Natural killer cell (primary cell): Measurements from ENCODE around the gene TBC1D22A. TPM values are rescaled to one million over a fixed set of nuclear protein-coding genes. Genes with fewer than 3 reads are reported as not detected.

ENCODE experiments used
- ATAC-seq, 3 donors: fragments of 150-1000 bp in 2 of 3; fragments of 200-7000 bp in 1 of 3; cut with Tn5 transposase; 1 replicate in 1 of 3; 2 replicates in 2 of 3; pipeline ENCODE4 v1.10.0; 2021; ENCODE audit warnings: mild to moderate bottlenecking in 2 of 3, moderate library complexity in 2 of 3
- DNase-seq, 2 donors: peaks; one replicate each; pipeline versions ENCODE4 v3.0.0 to v3.0.0-alpha.2; 2013 to 2021; ENCODE audit warnings: mixed read lengths in 1 of 2
- H3K27ac ChIP-seq: one replicate; pipeline ENCODE4 v1.5.1; 2013; ENCODE audit warnings: mild to moderate bottlenecking, low read length
- H3K27me3 ChIP-seq: one replicate; pipeline ENCODE4 v1.6.1; 2013; ENCODE audit warnings: low read length; ENCODE audit not compliant: control insufficient read depth, insufficient read depth
- H3K36me3 ChIP-seq: one replicate; pipeline ENCODE4 v1.6.1; 2013; ENCODE audit warnings: low read length; ENCODE audit not compliant: control insufficient read depth, insufficient read depth
- H3K4me1 ChIP-seq: one replicate; pipeline ENCODE4 v1.6.1; 2013; ENCODE audit warnings: low read length; ENCODE audit not compliant: control insufficient read depth, insufficient read depth
- H3K4me3 ChIP-seq: one replicate; pipeline ENCODE4 v1.5.1; 2013; ENCODE audit warnings: low read length
- H3K9me3 ChIP-seq: one replicate; pipeline ENCODE4 v1.6.1; 2013; ENCODE audit warnings: low read length; ENCODE audit not compliant: control insufficient read depth, insufficient read depth
- H3K27ac Mint-ChIP-seq, 2 donors: one replicate each; pipeline ENCODE4 v1.8.0; 2022; ENCODE audit warnings: mild to moderate bottlenecking in 2 of 2, mixed read lengths in 2 of 2, moderate library complexity in 1 of 2
- H3K27me3 Mint-ChIP-seq, 2 donors: one replicate each; pipeline ENCODE4 v1.8.0; 2022; ENCODE audit warnings: low read depth in 2 of 2, mixed read lengths in 2 of 2
- H3K36me3 Mint-ChIP-seq: one replicate; pipeline ENCODE4 v1.8.0; 2022; ENCODE audit warnings: mixed read lengths
- H3K4me1 Mint-ChIP-seq, 2 donors: one replicate each; pipeline ENCODE4 v1.8.0; 2022; ENCODE audit warnings: mixed read lengths in 2 of 2
- H3K4me3 Mint-ChIP-seq: one replicate; pipeline ENCODE4 v1.8.0; 2022; ENCODE audit warnings: mild to moderate bottlenecking, moderate library complexity, mixed read lengths
- H3K9me3 Mint-ChIP-seq, 2 donors: one replicate each; pipeline ENCODE4 v1.8.0; 2022; ENCODE audit warnings: mixed read lengths in 2 of 2
- WGBS: methylation state at CpG from one replicate; pipeline ENCODE4 v1.1.7; 2013; ENCODE audit warnings: missing lambda C conversion rate; ENCODE audit not compliant: insufficient coverage; 5-methylcytosine and 5-hydroxymethylcytosine counted together
- intact Hi-C: fragments of 100-400 bp; cut with micrococcal nuclease; formaldehyde crosslinking; loops from one replicate; pipeline ENCODE4 v1.14.2; 2022
- total RNA-seq, 4 donors: library from RNA; stranded (reverse); fragments of 120-200 nt in 1 of 4; gene quantifications; one replicate each; pipeline versions ENCODE4 v1.2.3 to v1.2.4, GENCODE V29; 2013 to 2022
- TF ChIP-seq, protein P1 (sequence below): fragments of 200-600 bp; IDR thresholded peaks from one replicate; pipeline ENCODE4 v1.8.0; 2022; ENCODE audit warnings: antibody characterized with exemption

The TBC1D22A gene
- total RNA-seq, 3 donors from 2014 or later (not counting 1 experiment from before 2014, with no cell fraction given): 47.4 to 53.7 (median 53.2) TPM

DNA sequence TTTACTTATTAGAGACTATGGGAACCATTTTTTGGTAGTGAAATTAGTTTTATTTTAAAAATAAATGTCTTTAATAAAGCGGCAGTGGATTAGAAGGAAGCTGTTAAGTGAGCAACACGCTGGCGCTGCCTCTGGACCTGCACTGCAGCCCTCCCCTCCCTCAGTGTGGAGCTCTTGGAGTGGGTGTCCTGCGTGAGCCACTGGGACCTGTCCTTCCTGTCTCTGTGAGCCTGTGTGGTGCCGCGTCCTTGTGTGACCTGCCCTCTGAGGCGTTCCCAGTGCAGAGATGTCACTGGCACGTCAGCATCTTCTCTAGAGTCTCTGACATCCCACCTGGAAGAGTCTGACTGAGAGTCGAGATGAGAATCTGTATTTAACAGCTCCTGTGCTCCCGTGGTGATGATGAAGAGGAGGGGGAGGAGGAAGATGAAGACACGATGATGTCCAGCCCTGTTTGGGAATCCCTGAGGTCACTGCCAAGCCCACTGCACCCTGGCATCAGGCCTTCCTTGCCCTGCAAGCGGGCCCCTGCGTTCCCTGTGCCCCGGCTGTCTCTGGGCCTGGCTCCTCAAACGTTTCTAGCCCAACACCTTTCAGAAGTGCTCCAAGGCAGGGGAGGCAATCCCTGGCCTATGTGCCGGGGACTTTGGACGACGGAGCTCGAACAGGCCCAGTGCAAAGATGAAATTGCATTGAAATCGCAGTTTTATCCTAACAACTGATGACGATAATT lies 271.8 kb downstream of the TBC1D22A start:
- Histone ChIP-seq H3K36me3 (peaks cover 4% of the 10 kb centered on the region), H3K4me3 (no peak overlapping the region), H3K27me3 (no peaks in the 10 kb centered on the region), H3K27ac (no peak overlapping the region), H3K9me3 (no peaks in the 10 kb centered on the region), H3K4me1 (no peaks in the 10 kb centered on the region)
- no peak overlapping the region for H3K4me3 Mint-ChIP-seq
- ATAC-seq (no peak), DNase-seq (no peak)
- 90% methylated on average over 21 of the region's 21 CpGs for WGBS
- peaks cover 12 to 51% of the 10 kb centered on the region in 2 donors for H3K4me1 Mint-ChIP-seq
- TF ChIP-seq, protein P1, sequence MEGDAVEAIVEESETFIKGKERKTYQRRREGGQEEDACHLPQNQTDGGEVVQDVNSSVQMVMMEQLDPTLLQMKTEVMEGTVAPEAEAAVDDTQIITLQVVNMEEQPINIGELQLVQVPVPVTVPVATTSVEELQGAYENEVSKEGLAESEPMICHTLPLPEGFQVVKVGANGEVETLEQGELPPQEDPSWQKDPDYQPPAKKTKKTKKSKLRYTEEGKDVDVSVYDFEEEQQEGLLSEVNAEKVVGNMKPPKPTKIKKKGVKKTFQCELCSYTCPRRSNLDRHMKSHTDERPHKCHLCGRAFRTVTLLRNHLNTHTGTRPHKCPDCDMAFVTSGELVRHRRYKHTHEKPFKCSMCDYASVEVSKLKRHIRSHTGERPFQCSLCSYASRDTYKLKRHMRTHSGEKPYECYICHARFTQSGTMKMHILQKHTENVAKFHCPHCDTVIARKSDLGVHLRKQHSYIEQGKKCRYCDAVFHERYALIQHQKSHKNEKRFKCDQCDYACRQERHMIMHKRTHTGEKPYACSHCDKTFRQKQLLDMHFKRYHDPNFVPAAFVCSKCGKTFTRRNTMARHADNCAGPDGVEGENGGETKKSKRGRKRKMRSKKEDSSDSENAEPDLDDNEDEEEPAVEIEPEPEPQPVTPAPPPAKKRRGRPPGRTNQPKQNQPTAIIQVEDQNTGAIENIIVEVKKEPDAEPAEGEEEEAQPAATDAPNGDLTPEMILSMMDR: no peak
- no peaks in the 10 kb centered on the region for H3K27me3 Mint-ChIP-seq
- no peaks in the 10 kb centered on the region for H3K36me3 Mint-ChIP-seq
- intact Hi-C loops: no loop called here
- no peak overlapping the region for H3K27ac Mint-ChIP-seq
- no peaks in the 10 kb centered on the region for H3K9me3 Mint-ChIP-seq

DNA sequence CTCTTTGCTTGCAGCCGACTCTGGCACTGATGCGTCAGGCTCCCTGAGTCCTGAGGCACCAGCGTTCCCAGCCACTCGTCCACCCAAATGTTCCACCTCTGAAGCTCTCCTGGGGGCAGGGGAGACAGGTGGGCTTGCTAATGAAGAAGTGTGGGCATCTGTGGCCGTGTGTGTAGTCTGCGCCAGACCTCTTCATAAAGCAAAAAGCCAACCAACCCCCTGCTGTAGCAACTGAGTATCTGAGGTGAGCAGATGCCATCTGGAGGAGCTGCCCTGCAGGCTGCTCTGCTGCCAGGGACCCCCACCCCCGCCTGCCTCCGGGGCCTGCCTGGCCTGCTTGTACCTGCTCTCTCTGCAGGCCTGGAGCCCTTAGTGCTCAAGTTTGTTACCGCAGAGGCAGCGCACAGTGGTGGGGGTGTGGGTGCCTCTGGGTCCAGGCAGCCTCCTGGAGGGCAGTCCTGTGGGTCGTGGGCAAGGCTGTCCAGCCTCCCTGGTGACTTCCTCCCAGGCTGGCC lies 272.5 kb downstream of the TBC1D22A start:
- H3K9me3 ChIP-seq: no peaks in the 10 kb centered on the region
- Mint-ChIP-seq H3K27me3 (no peaks in the 10 kb centered on the region), H3K4me3 (no peak overlapping the region), H3K27ac (peak overlapping the region in 1 of 2 donors; percentile 27), H3K4me1 (peaks cover 17 to 51% of the 10 kb centered on the region in 2 donors), H3K9me3 (no peaks in the 10 kb centered on the region), H3K36me3 (no peaks in the 10 kb centered on the region)
- ATAC-seq (no peak), DNase-seq (no peak)
- no peak overlapping the region for H3K27ac ChIP-seq
- H3K4me3 ChIP-seq: no peak overlapping the region
- WGBS: 84% methylated on average over 11 of the region's 11 CpGs
- TF ChIP-seq, protein P1: no peak
- intact Hi-C loops: no loop called here
- no peaks in the 10 kb centered on the region for H3K27me3 ChIP-seq
- no peaks in the 10 kb centered on the region for H3K4me1 ChIP-seq
- H3K36me3 ChIP-seq: peaks cover 4% of the 10 kb centered on the region

DNA sequence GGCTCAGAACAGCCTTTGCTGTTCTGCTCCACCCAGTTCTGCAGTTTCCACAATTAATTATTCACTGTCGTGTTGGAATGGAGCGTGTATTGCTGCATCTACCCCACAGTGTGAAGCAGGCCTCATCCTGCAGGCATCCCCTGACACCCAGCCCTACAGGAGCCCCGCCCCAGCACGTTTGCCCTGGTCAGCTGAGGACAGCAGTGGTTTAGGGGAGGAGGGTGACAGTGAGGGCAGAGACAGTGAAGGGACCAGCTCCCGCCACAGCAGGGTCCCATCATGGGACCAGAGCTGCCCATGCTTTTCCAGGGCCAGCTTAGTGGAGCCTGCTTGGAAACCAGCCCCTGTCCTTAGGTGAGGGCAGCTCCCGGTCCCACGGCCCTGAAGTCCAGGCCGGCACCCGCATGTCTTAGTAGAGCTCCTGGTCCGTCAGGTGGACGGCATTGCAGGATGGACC lies 273.0 kb downstream of the TBC1D22A start:
- TF ChIP-seq, protein P1: no peak
- no peaks in the 10 kb centered on the region for H3K4me1 ChIP-seq
- H3K4me3 ChIP-seq: no peak overlapping the region
- no peaks in the 10 kb centered on the region for H3K9me3 ChIP-seq
- 89% methylated on average over 11 of the region's 11 CpGs for WGBS
- Mint-ChIP-seq H3K4me3 (no peak overlapping the region), H3K27me3 (no peaks in the 10 kb centered on the region), H3K9me3 (no peaks in the 10 kb centered on the region), H3K36me3 (no peaks in the 10 kb centered on the region), H3K4me1 (peaks cover 17 to 53% of the 10 kb centered on the region in 2 donors), H3K27ac (peak overlapping the region in 1 of 2 donors; percentile 27)
- no peaks in the 10 kb centered on the region for H3K27me3 ChIP-seq
- H3K27ac ChIP-seq: no peak overlapping the region
- no peak for DNase-seq
- intact Hi-C loops: no loop called here
- peaks cover 4% of the 10 kb centered on the region for H3K36me3 ChIP-seq
- ATAC-seq: no peak
